HG03439 (cell line): ENCODE data around the gene URGCP.
A peak's percentile ranks its signal among the peaks of the same experiment; 100 is the strongest.

Experiments
- ATAC-seq: cut with Tn5 transposase; IDR thresholded peaks from one replicate; pipeline ENCODE4 v1.9.1; 2021; ENCODE audit warnings: mild to moderate bottlenecking, moderate library complexity; ENCODE audit not compliant: unreplicated experiment

URGCP gene

GRCh38 chr7:43906331-43907010, at the start of gene URGCP:
Gene URGCP (minus strand): TSS chr7:43906596. CDS start chr7:43906575, 21 bp downstream.
- ATAC-seq = peak; percentile 63

DNA sequence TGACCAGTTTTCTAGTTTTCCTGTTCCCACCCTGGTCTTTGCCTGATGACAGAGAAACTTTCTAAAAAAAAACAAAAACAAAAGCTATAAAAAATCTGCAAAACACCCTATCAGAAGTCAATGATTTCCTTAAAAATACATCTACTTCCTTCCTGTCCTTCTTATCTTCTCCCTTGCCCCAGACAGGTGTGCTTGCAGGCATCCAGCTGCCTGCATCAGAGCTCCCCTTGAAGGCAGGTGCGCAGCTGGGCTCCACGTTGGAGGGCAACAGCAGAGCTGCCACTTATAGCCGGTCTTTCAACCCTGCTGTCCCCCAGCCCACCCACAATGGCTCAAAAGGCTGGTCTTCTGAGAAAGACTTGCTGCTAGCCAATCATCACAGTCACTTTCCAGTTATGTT, 49.6 kb upstream of the URGCP start:
- no peak for ATAC-seq

DNA sequence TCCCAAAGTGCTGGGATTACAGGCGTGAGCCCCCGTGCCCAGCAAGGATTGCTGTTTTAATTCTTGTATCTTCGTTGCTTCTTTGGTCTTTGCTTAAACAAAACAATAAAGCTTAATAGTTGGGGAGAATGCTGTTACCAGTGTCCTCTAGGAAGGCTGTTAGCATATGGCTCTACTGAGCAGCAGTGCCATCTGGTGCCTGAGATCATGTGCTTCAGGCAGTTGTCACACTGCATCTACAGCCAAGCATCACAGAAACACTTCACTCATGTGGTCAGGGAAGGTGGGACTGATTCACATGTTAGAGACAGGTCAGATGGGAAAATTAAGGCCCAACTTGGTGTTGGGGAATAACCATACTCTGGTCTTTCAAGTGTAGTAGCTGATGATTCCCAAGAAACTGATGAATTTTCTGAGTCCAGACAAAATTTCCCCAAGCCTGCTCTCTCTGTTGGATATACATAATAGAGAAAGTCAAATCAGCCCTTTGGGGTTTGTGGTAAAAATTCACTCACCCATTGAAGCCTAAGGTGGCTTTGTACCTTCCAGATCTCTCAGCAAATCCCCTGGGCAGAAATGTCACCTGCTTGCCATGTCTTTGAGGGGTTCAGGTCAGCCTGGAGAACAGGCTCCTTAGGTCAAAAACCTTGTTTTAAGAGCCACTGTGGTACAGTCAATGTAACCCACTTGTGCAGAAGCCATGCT, 48.3 kb upstream of the URGCP start:
- ATAC-seq = no peak

GRCh38 chr7:43953071-43953470, 46.7 kb upstream of the URGCP start:
- ATAC-seq = no peak

GRCh38 chr7:43952028-43952427, 45.6 kb upstream of the URGCP start:
- no peak for ATAC-seq

DNA sequence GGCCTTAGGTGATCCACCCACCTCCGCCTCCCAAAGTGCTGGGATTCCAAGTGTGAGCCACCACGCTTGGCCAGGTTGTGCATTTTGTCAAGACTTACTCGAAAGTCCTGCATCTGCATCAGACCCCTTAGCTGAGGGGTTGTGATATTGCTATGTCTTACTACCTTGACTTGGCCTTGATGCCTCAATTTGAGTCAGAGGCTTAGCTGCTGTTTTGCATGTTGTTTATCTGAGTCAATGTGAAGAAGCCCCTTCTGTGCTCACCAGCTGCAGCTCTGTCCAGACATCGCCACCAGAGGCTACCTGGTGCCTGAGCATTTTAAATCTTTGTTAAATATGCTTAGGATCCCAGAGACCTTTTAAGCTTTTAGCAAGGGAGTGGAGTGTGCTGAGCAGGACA, 37.9 kb upstream of the URGCP start:
- peak; percentile 54 for ATAC-seq

DNA sequence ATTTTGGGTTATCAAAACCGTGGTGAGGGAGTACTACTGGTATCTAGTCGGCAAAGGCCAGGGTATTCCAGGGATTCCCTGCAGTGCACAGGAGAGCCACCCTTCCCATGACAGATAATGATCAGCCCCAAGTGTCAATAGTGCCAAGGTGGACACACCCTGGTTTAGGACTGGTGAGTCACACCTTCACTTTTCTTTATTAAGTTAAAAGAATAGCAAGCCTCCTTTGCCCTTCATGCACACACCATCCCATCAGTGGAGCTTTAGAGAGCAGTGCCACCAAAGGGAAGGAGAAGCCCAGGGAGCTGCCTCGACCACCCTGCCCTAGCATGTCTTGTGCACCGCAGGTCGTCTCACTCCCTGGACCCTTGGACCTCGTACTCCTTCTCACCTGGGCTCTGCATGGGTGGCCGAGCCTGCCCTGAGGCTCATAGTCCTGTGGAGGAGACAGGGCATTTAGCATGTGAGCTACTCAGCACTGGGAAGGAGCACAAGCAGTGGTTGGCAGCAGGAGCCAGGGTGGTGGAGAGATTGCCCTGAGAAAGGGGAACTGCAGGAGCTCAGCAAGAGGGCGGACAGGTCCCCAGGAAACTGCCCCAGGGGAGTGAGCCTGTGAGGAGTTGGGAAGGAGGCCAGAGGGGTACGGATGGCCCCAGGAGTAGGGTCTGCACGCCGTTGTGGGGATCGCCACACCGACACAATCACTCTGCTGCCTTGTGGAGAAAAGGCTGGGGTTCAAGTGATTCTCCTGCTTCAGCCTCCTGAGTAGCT, 37.2 kb upstream of the URGCP start:
- no peak for ATAC-seq

DNA sequence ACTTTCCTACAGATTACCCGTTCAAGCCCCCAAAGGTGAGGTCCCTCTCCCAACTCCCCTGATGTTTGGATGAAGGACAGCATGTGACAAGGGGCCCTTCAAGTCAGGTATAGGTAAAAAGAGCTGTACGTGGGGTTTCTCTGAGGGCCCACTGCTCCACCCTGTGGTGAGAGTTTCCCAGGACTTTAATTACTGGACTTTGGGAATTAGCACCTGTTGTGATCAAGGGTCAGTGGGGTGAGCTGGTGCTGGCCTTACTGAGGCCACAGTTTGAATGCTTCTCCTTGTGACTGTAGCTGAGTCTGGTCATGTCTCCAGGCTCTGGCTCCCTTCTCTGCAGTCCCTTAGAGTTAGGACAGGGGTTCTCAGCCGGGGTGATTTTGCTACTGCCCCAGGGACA, 36.6 kb upstream of the URGCP start:
- ATAC-seq = no peak

DNA sequence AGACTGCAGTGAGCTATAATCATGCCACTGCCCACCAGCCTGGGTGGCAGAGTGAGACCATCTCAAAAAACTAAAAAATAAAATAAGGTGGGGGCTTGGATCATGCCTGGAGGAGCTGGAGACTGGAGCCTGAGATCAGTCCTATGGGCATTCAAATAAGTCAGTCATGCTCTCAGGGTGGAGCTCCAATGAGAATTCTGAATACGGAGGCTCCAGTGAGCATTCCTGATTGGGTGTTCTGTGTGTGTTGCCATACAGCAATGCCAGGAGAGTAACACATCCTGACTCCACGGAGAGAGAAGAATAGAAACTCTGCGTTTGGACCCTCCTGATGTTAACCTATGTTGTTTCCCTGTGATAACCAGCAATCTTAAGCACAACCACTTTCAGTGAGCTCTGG, 35.9 kb upstream of the URGCP start:
- no peak for ATAC-seq

GRCh38 chr7:43938892-43939482, 32.6 kb upstream of the URGCP start:
- no peak for ATAC-seq

DNA sequence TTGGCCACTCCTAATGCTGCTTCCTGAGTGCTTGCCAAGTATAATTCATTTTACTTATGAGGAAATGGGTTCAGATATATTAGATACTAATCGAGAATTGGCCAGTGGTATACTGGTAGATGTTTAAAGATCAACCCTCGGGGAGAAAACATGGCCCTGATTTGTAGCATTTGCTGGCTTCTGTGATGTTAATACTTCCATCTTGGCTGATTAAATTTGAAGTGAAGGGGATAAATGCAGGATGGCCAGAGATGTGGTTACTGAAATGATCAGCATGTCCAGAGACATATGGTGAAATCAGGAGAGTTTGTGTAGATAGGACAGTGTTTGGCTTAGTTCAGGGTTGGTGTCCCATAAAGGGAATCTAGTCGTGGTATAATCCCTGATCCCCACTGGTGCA, 31.0 kb upstream of the URGCP start:
- ATAC-seq = no peak

GRCh38 chr7:43933902-43934560, 27.6 kb upstream of the URGCP start:
- ATAC-seq = no peak

GRCh38 chr7:43931346-43931745, 24.9 kb upstream of the URGCP start:
- no peak for ATAC-seq

- ATAC-seq = no peak
Measured at GRCh38 chr7:43929529-43930457, 23.4 kb upstream of the URGCP start.

DNA sequence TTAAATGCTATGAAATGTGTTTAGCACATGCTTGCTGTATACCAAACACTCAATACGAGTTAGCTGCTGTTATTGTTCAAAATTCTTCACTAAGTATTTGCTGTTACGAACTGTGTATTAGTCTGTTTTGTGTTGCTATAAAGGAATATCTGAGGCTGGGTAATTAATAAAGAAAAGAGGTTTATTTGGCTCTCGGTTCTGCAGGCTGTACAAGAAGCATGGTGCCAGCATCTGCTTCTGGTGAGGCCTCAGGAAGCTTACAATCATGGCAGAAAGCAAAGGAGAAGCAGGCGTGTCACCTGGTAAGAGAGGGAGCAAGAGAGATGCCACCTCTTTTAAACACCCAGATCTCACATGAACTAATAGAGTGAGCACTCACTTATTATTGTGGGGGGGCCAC, 21.4 kb upstream of the URGCP start:
- no peak for ATAC-seq

GRCh38 chr7:43926798-43927123, 20.4 kb upstream of the URGCP start:
- ATAC-seq = peak; percentile 12

GRCh38 chr7:43925984-43926797, 19.8 kb upstream of the URGCP start, which contains the start of gene UBE2D4:
Gene UBE2D4 (plus strand): TSS chr7:43926436. CDS start chr7:43926533, 97 bp downstream.
- ATAC-seq = peak; percentile 90

- no peak for ATAC-seq
Measured at GRCh38 chr7:43922726-43923125, 16.3 kb upstream of the URGCP start.

- ATAC-seq = no peak
Measured at GRCh38 chr7:43921423-43921822, 15.0 kb upstream of the URGCP start.
